AG09319 (cell line): ENCODE results near the gene PACC1.

Experiments used
- DNase-seq: peaks from one replicate; pipeline ENCODE4 v3.0.0-alpha.2; 2010; ENCODE audit warnings: low read depth; ENCODE audit errors: extremely low read depth
- CTCF ChIP-seq: IDR thresholded peaks from 2 replicates; pipeline ENCODE4 v1.5.1; 2011; ENCODE audit warnings: low read depth, mild to moderate bottlenecking, inconsistent platforms, low read length, moderate library complexity

PACC1 gene

GRCh38 chr1:212457740-212458338 lies 43.2 kb upstream of the PACC1 start:
- TF ChIP-seq CTCF, result peak; percentile 37
- DNase-seq, result no peak

GRCh38 chr1:212455803-212456528 lies 41.3 kb upstream of the PACC1 start:
- TF ChIP-seq CTCF, result no peak; the same call in none of the 2 replicates
- DNase-seq, result peak; percentile 54

GRCh38 chr1:212455401-212455800 lies 40.7 kb upstream of the PACC1 start:
- TF ChIP-seq CTCF, result no peak
- no peak for DNase-seq

DNA sequence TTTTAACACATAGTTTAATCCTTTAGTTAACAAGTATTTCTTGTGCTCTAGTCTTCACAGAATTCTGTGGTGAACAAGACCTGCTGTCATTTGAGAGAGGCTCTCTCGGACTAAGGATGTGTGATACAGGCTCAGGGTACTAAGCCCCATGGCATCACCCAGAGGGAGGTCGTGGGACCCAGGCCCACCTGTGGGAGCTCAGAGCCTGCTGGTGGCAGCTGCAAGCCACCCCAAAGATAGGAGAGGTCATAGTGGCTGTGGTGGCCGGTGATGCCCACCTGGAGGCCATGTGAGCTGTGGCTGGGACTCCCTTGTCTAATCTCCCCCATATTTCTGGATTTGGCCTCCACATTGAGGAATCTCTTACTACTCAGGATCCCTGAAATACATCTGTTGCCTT lies 40.1 kb upstream of the PACC1 start:
- no peak for DNase-seq
- no peak for TF ChIP-seq CTCF

DNA sequence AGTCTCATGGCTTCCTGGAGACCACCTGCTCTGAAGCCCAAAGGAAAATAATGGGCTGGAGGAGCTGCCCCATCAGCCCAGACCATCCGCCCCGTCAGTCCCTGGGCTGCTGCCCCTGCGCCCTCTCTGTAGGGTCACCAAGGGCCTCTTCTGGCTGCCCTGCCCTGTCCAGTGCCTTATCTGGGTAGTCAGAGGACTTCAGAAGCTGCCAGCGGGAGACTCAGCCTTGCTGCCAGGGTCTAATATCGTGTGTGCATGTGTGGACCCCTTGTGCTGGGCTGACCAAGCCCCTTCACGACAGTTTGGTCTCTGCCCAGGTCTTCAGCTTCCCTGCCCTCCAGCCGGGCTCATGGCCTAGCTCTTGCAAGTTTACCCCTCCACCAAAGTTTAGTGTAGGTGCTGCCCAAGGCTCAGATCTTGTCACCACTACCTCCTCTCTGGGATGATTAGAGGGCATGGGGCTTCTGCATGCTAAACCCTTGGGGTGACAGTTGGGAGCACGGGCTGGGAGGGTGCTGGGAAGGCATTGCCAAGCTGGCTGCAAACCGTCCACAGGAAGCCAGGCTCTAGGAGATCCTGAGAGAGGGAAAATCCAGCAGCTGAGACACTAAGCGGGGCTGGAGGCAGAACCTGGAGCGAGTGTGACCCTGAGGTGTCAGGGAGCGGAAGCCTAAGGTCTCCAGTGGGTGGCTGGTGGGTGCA lies 38.6 kb upstream of the PACC1 start:
- TF ChIP-seq CTCF, result no peak
- DNase-seq, result no peak

GRCh38 chr1:212452323-212453155 lies 37.9 kb upstream of the PACC1 start:
- peak; percentile 47 for DNase-seq
- no peak for TF ChIP-seq CTCF
